ENCODE data around the gene KDM5B.

KDM5B gene

DNA sequence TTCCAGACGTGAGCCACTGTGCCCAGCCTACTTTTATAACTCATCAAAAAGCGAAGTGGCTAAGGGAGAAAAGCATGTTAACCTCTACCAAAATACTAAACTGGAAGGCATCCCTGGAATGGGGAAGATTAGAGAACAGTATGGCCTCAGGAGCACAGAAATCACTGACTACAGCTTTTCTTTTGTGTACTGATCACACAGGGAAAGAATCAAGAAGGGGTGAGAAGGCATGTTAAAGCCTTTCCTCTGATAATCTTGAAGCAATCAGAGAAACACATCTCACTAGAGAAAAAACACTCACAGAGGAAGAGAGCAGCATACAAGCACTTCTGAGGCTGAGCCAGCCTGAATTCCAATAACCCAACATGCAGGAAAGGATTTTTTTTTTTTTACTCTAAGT, 13.2 kb upstream of the KDM5B start:
- H3K9me3 ChIP-seq (ENCODE audit: insufficient read depth, low read length, severe bottlenecking) = no peaks in the 10 kb centered on the region
- H3K36me3 ChIP-seq (ENCODE audit: insufficient read depth, low read length) = no peaks in the 10 kb centered on the region
- no peak for ATAC-seq (ENCODE audit: insufficient read depth, low read depth)
- no peak overlapping the region for H3K9ac ChIP-seq (ENCODE audit: low read depth, low read length)
- no peak overlapping the region for H2AFZ ChIP-seq (ENCODE audit: low read depth, low read length)
- no peak for DNase-seq
- H3K27ac ChIP-seq (ENCODE audit: low read length) = no peak overlapping the region
- H3K79me2 ChIP-seq (ENCODE audit: insufficient read depth, low read length) = no peaks in the 10 kb centered on the region
- H3K4me2 ChIP-seq (ENCODE audit: insufficient read depth, low read length) = no peak overlapping the region
- H3K4me3 ChIP-seq (ENCODE audit: low read depth in 1 of 2, low read length in 2 of 2) = no peak overlapping the region
- TF ChIP-seq, protein P1, sequence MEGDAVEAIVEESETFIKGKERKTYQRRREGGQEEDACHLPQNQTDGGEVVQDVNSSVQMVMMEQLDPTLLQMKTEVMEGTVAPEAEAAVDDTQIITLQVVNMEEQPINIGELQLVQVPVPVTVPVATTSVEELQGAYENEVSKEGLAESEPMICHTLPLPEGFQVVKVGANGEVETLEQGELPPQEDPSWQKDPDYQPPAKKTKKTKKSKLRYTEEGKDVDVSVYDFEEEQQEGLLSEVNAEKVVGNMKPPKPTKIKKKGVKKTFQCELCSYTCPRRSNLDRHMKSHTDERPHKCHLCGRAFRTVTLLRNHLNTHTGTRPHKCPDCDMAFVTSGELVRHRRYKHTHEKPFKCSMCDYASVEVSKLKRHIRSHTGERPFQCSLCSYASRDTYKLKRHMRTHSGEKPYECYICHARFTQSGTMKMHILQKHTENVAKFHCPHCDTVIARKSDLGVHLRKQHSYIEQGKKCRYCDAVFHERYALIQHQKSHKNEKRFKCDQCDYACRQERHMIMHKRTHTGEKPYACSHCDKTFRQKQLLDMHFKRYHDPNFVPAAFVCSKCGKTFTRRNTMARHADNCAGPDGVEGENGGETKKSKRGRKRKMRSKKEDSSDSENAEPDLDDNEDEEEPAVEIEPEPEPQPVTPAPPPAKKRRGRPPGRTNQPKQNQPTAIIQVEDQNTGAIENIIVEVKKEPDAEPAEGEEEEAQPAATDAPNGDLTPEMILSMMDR (IDR thresholded peaks at IDR 0.05; ENCODE audit: borderline replicate concordance, extremely low read depth, low read length, poor library complexity, severe bottlenecking) = no peak
- TF ChIP-seq EZH2 (IDR thresholded peaks at IDR 0.05; ENCODE audit: borderline replicate concordance, low read depth, low read length, severe bottlenecking) = no peak
- peaks cover 10% of the 10 kb centered on the region for H3K27me3 ChIP-seq (ENCODE audit: insufficient read depth, low read length, poor library complexity)
- H3K4me1 ChIP-seq (ENCODE audit: insufficient read depth, low read length) = no peaks in the 10 kb centered on the region
- H4K20me1 ChIP-seq (ENCODE audit: insufficient read depth, low read length) = no peaks in the 10 kb centered on the region

GRCh38 chr1:202818819-202819218, 10.6 kb upstream of the KDM5B start:
- no peak for ATAC-seq (ENCODE audit: insufficient read depth, low read depth)
- H3K4me2 ChIP-seq (ENCODE audit: insufficient read depth, low read length) = no peak overlapping the region

DNA sequence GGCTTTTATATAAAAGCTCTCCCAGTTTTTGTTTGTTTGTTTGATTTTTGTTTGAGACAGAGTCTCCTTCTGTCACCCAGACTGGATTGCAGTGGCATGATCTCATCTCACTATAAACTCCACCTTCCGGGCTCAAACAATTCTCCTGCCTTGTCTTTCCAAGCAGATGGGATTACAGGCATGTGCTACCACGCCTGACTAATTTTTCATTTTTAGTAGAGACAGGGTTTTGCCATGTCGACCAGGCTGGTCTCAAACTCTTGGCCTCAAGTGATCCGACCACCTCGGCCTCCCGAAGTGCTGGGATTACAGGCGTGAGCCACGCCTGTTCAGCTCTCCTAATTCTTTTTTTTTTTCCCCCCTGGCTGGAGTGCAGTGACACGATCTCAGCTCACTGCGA, 6.9 kb upstream of the KDM5B start:
- TF ChIP-seq, protein P1 (IDR thresholded peaks at IDR 0.05; ENCODE audit: borderline replicate concordance, extremely low read depth, low read length, poor library complexity, severe bottlenecking) = no peak
- no peak for TF ChIP-seq EZH2 (IDR thresholded peaks at IDR 0.05; ENCODE audit: borderline replicate concordance, low read depth, low read length, severe bottlenecking)
- H3K9ac ChIP-seq (ENCODE audit: low read depth, low read length) = no peak overlapping the region
- no peaks in the 10 kb centered on the region for H3K36me3 ChIP-seq (ENCODE audit: insufficient read depth, low read length)
- H3K79me2 ChIP-seq (ENCODE audit: insufficient read depth, low read length) = no peaks in the 10 kb centered on the region
- H2AFZ ChIP-seq (ENCODE audit: low read depth, low read length) = no peak overlapping the region
- H3K27ac ChIP-seq (ENCODE audit: low read length) = no peak overlapping the region
- H3K4me1 ChIP-seq (ENCODE audit: insufficient read depth, low read length) = peaks cover 10% of the 10 kb centered on the region; the same call in 1 of the 2 replicates
- ATAC-seq (ENCODE audit: insufficient read depth, low read depth) (no peak), DNase-seq (no peak)
- peaks cover 39% of the 10 kb centered on the region for H3K27me3 ChIP-seq (ENCODE audit: insufficient read depth, low read length, poor library complexity)
- no peak overlapping the region for H3K4me2 ChIP-seq (ENCODE audit: insufficient read depth, low read length)
- no peak overlapping the region for H3K4me3 ChIP-seq (ENCODE audit: low read depth in 1 of 2, low read length in 2 of 2)
- H3K9me3 ChIP-seq (ENCODE audit: insufficient read depth, low read length, severe bottlenecking) = no peaks in the 10 kb centered on the region
- H4K20me1 ChIP-seq (ENCODE audit: insufficient read depth, low read length) = 0 out of 2 replicates have a peak, but pooled peaks cover 3% of the 10 kb centered on the region

More at GRCh38 chr1:202818819-202819218, 10.6 kb upstream of the KDM5B start:
- Histone ChIP-seq H3K27me3 (ENCODE audit: insufficient read depth, low read length, poor library complexity) (peaks cover 9% of the 10 kb centered on the region), H3K36me3 (ENCODE audit: insufficient read depth, low read length) (no peaks in the 10 kb centered on the region), H3K4me1 (ENCODE audit: insufficient read depth, low read length) (no peaks in the 10 kb centered on the region), H4K20me1 (ENCODE audit: insufficient read depth, low read length) (no peaks in the 10 kb centered on the region), H3K79me2 (ENCODE audit: insufficient read depth, low read length) (no peaks in the 10 kb centered on the region), H3K9me3 (ENCODE audit: insufficient read depth, low read length, severe bottlenecking) (no peaks in the 10 kb centered on the region), H3K27ac (ENCODE audit: low read length) (no peak overlapping the region), H3K4me3 (ENCODE audit: low read depth in 1 of 2, low read length in 2 of 2) (no peak overlapping the region), H2AFZ (ENCODE audit: low read depth, low read length) (no peak overlapping the region), H3K9ac (ENCODE audit: low read depth, low read length) (no peak overlapping the region)
- TF ChIP-seq EZH2 (IDR thresholded peaks at IDR 0.05; ENCODE audit: borderline replicate concordance, low read depth, low read length, severe bottlenecking) = no peak
- TF ChIP-seq, protein P1 (IDR thresholded peaks at IDR 0.05; ENCODE audit: borderline replicate concordance, extremely low read depth, low read length, poor library complexity, severe bottlenecking) = no peak
- DNase-seq = no peak
